ENCODE data around the gene NENF. TPM values are rescaled to one million over a fixed set of nuclear protein-coding genes. Genes with fewer than 3 reads are reported as not detected.

The NENF gene
- total RNA-seq, 6 experiments from 2014 or later, result 43.7 to 47.7 (median 46.3) TPM

DNA sequence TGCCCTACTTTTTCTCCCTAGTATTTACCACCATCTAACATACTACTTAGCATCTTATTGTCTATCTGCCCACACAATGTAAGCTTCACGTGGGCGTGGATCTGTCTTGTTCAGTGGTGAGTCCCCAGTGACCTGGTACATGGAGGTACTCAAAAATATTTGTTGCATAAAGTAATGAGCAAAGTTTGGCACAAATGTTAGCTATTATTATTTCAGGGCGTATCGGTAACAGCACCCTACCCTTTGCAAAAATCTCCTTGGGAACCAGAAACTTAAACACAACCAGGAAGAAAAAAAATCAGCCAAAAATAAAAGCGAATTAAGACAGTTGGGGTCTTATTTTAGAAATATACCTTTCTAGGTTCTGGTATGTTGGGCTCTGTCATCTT lies 454 bp upstream of the NENF start:
- Mint-ChIP-seq H3K4me3 (peak overlapping the region; percentile 82), H3K9me3 (no peaks in the 10 kb centered on the region), H3K4me1 (ENCODE audit: low read depth) (peaks cover 39% of the 10 kb centered on the region), H3K36me3 (ENCODE audit: low read depth) (0 out of 2 replicates have a peak, but pooled peaks cover 4% of the 10 kb centered on the region), H3K27ac (no peak overlapping the region; the same call in 1 of the 2 replicates), H3K27me3 (ENCODE audit: insufficient read depth) (peaks cover 8% of the 10 kb centered on the region; the same call in 1 of the 2 replicates)
- DNase-seq, result no peak
- TF ChIP-seq, protein P1, sequence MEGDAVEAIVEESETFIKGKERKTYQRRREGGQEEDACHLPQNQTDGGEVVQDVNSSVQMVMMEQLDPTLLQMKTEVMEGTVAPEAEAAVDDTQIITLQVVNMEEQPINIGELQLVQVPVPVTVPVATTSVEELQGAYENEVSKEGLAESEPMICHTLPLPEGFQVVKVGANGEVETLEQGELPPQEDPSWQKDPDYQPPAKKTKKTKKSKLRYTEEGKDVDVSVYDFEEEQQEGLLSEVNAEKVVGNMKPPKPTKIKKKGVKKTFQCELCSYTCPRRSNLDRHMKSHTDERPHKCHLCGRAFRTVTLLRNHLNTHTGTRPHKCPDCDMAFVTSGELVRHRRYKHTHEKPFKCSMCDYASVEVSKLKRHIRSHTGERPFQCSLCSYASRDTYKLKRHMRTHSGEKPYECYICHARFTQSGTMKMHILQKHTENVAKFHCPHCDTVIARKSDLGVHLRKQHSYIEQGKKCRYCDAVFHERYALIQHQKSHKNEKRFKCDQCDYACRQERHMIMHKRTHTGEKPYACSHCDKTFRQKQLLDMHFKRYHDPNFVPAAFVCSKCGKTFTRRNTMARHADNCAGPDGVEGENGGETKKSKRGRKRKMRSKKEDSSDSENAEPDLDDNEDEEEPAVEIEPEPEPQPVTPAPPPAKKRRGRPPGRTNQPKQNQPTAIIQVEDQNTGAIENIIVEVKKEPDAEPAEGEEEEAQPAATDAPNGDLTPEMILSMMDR (IDR thresholded peaks at IDR 0.05), result no peak

DNA sequence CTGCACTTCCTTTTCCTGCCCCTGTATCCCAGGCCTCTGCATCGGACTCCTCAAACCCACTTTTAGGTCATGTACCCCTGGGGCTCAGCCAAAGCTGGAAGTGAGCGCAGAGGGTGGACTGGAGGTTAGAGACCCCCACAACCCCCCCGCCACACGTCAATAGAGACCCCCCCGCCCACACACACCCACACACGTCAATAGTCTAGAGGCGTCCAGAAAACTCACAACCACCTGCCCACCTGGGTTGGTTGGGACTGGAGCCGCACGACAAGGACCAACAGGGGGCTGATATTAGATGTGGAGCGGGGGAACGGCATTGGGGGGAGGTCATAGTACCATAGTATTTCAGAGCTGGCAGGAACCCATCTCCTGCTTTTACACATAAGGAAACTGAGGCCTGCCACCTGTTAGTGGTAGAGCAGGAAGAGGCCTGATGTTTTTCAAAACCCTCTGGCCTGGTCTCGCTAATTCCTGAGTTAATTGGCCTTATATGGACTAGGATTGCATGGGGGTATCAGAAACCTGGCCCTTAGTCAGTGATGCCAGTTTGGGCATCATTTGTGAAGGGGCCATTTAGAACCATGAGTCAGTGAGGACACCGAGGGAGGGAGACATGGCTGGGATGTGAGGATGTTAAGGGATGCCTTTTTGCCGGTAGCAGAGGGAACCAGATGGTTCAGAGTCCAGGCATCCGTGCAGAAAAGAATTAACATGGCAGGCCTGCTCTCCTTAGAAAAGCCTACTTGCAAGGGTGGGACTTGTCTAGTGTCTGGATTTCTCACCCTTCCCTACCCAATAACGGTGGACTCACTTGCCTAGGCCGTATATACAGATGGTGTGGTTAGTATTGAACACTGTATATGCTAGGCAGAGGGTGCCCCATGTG lies 1.1 kb downstream of the NENF start:
- no peaks in the 10 kb centered on the region for H3K9me3 Mint-ChIP-seq
- H3K27ac Mint-ChIP-seq, result peak overlapping the region; percentile 6
- H3K4me3 Mint-ChIP-seq, result peak overlapping the region; percentile 87
- peaks cover 4% of the 10 kb centered on the region; the same call in 1 of the 2 replicates for H3K27me3 Mint-ChIP-seq (ENCODE audit: insufficient read depth)
- TF ChIP-seq, protein P1 (IDR thresholded peaks at IDR 0.05), result no peak
- H3K4me1 Mint-ChIP-seq (ENCODE audit: low read depth), result peaks cover 39% of the 10 kb centered on the region
- H3K36me3 Mint-ChIP-seq (ENCODE audit: low read depth), result 0 out of 2 replicates have a peak, but pooled peaks cover 4% of the 10 kb centered on the region
- DNase-seq, result no peak

DNA sequence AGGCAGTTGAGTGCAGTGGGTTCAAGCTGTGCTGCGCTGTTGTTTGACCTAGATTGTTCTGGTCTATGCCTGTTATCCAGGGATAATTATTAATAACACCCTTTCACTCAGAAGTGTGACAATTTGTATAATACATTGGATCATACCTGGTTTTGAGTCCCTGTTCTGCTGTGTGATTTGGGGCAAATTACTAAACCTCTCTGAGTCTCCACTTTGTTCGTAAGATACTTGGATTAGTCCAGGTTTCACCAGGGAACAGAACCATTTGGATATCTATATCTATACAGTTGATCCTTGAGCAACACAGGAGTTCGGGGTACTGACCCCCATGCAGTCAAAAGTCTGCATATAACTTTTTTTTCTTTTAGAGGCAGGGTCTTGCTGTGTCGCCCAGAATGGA lies 2.3 kb downstream of the NENF start:
- Mint-ChIP-seq H3K27me3 (ENCODE audit: insufficient read depth) (no peaks in the 10 kb centered on the region; the same call in 1 of the 2 replicates), H3K4me1 (ENCODE audit: low read depth) (peaks cover 39% of the 10 kb centered on the region), H3K4me3 (no peak overlapping the region), H3K27ac (no peak overlapping the region), H3K9me3 (no peaks in the 10 kb centered on the region), H3K36me3 (ENCODE audit: low read depth) (0 out of 2 replicates have a peak, but pooled peaks cover 4% of the 10 kb centered on the region)
- TF ChIP-seq, protein P1 (IDR thresholded peaks at IDR 0.05), result no peak
- no peak for DNase-seq

DNA sequence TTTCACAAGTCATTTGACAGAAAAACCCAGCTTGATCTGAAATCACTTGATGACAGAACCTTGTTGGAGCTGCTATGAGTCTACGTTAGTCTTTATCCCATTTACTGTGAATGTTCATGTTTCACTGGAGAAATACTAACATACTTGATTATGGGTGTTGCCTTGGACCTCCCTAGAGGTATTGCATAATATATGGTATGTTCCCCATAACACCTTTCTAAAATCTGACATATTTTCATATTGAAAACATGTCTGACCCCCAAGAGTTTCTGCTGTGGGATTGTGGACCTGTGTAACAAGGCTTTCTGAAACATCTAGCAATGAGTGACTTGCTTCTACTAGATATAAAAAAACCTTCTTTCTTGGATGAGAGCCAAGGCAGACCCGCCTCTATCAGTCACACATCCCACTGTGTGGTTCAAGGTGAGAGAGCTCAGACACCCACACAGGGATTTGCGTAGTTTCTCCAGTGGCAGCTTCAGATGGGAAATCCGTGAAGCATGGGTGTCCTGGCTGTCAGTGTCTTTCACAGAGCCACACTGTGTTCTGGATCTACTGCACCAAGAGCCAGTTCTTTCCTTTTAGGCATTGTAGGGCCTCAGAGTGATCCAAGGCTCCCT lies 4.6 kb downstream of the NENF start:
- TF ChIP-seq, protein P1 (IDR thresholded peaks at IDR 0.05), result no peak
- Mint-ChIP-seq H3K27me3 (ENCODE audit: insufficient read depth) (no peaks in the 10 kb centered on the region; the same call in 1 of the 2 replicates), H3K9me3 (no peaks in the 10 kb centered on the region), H3K4me1 (ENCODE audit: low read depth) (peaks cover 18% of the 10 kb centered on the region), H3K36me3 (ENCODE audit: low read depth) (0 out of 2 replicates have a peak, but pooled peaks cover 4% of the 10 kb centered on the region), H3K4me3 (no peak overlapping the region), H3K27ac (no peak overlapping the region)
- no peak for DNase-seq

DNA sequence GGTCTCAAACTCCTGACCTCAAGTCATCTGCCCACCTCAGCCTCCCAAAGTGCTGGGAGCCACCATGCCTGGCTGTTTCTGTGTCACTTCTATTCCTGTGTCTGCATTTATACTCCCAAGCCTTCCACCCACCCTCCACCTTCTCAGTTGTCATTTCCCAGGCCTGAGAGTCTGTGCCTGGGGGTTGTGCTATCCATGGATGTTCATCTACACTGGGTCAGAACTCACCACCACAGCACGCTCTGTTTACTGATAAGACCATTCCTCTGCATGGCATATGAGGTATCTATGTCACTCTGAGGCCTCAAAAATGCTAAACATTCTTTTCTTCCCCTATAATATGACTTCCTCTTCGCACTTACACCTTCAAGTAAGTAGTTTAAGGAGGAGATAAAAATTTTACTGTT lies 6.1 kb downstream of the NENF start:
- Mint-ChIP-seq H3K4me3 (no peak overlapping the region), H3K4me1 (ENCODE audit: low read depth) (peaks cover 17% of the 10 kb centered on the region), H3K27me3 (ENCODE audit: insufficient read depth) (no peaks in the 10 kb centered on the region; the same call in 1 of the 2 replicates), H3K9me3 (no peaks in the 10 kb centered on the region), H3K27ac (no peak overlapping the region), H3K36me3 (ENCODE audit: low read depth) (0 out of 2 replicates have a peak, but pooled peaks cover 4% of the 10 kb centered on the region)
- no peak for DNase-seq
- TF ChIP-seq, protein P1 (IDR thresholded peaks at IDR 0.05), result no peak
